NCI-H1417 (cell line): ENCODE results near the gene KAZN.
A peak's percentile ranks its signal among the peaks of the same experiment; 100 is the strongest.

Source experiments
- DNase-seq, 3 experiments: peaks; one replicate each; lab custom pipeline; 2025; lab: John Stamatoyannopoulos, UW

Gene KAZN

DNA sequence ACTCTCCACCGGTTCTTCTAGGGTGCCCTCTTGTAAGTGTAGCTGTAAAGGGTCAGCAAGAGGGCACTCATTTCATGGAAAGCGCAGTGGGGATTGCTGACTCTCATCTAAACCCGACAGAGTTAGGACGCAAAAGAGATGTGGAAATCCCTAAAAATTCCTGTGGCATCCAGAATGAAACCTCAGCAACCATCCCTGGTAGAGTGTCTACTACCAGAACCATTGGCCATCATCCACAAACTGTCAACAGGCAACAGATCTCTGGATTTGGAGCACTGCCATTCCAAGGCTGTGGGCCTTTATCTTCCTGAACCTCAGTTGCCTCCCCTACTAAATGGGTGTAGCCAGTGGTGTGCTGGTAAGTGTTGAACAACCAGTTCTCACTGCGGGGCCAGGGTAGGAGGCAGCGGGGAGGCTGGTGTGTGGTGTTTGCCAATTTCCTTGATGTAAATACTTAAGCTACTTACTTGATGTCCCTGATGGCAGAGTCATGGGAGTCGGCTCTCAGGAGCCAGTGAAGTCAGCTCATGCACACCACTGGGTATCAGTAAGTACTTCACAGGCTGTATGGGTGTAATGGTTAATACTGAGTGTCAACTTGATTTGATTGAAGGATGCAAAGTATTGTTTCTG is 195.8 kb downstream of the KAZN start:
- no peak for DNase-seq

DNA sequence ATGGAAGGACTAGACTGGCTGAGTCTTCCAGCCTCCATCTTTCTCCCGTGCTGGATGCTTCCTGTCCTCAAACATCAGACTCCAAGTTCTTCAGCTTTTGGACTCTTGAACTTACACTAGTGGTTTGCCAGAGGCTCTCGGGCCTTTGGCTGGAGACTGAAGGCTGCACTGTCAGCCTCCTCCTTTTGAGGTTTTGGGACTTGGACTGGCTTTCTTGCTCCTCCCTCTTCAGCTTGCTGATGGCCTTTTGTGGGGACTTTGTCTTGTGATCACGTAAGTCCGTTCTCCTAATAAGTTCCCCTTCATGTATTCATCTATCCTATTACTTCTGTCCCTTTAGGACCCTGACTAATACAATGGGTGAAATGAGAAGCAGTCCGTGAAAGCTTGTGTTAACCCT is 196.4 kb downstream of the KAZN start:
- DNase-seq: no peak

DNA sequence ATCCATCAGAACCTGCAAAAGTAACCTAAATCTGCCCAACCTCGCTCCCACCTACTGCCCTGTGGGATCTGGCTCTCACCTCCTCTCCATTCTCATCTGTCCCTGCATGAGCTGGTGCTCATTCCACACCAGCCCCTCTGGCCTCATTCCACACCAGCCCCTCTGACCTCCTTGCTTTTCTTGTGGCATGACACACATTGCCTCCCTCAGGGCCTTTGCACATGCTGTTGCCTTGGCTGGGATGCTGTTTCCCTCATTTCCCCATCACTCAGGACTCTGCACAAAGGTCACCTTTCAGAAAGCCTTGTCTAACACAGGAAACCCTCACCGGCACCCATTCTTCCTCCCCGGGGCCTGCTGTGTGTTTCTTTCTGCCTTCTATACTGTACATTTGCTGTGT is 197.1 kb downstream of the KAZN start:
- DNase-seq: no peak

DNA sequence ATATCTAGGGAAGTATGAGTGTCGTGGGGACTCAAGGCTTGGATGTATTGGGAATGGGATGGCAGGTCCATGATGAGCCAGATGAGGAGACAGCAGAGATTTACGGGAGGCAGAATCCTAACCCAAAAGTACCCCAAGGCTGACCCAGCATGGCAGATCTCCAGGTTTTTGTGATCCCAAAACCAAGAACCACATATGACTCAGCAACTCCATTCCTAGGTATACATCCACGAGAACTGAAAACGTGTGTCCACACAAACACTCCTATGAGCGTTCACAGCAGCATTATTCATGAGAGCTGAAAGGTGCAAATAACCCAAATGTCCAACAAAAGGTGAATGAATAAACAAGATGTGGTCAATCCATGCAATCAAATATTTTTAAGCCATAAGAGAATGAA is 201.5 kb downstream of the KAZN start:
- no peak for DNase-seq

DNA sequence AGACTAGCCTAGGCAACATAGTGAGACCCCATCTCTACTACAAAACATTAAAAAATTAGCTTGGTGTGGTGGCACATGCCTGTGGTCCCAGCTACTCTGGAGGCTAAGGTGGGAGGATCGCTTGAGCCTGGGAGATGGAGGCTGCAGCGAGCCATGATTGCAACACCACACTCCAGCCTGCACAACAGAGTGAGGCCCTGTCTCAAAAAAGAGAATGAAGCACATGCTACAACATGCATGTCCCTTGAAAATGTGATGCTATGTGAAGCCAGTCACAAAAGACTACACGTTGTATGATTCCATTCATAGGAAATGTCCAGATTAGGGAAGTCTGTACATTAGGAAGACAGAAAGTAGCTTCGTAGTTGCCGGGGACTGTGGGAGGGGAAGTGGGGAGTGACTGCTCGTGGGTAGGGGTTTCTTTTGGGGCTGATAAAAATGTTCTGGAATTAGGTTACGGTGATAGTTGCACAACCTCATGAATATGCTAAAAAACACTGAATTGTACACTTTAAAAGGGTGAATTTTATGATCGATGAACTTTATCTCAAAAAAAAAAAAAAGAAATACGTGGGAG is 202.1 kb downstream of the KAZN start:
- DNase-seq: no peak

DNA sequence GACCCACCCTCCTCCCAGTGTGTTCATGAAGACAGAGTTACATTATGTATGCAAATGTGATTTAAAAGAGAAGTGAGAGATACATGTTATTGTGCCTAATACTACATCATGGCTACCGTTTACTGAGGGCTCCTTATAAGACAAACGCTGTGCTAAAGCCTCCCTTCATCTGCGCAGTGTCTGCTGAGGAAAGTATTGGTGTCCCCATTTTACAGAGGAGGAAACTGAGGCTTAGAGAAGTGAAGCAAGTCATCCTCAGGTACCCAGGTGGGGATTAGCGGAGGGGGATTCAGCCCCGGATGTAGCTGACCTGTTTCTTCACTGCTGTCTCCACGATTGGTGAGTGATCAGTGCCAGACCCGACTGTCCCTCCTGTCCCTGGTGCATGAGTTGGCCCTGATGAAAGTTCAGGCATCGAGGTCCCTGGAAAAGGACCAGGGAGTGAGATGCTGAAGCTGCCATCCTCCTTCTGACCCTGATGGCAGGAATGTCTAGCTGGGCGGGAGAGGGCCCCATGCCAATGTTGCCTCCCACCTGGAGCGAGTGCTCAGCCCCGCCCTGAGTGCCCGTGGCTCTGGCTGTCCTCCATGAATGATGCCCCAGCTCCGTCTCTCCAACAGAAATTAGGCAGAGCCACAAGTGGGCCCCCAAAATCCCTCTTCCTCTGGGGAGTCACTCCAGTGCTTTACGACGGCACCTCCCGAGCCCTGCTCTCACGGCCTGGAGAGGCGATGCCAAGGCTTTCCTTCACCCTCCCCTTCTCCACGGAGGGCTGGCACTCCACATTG is 204.7 kb downstream of the KAZN start:
- DNase-seq: no peak

DNA sequence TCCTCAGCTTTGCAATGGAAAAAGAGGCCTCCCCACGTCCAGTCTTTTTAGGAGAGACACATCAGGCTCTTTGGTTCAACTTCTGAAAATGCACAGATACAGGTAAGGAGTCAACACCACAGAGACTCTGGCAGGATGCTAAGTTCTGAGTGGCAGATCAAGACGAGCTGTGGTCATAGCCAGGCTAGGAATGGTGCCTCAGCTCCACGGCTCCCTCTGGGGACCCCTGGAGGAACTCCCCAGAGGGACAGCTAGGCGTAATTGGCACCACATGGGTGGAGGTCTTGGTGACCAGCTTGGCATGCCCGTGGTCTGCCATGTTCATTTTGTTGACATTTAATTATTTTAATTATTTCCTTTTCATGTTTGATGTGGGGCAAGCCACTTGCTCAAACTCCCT is 206.1 kb downstream of the KAZN start:
- DNase-seq: peak in 2 of 3 experiments; percentile 1 to 26

DNA sequence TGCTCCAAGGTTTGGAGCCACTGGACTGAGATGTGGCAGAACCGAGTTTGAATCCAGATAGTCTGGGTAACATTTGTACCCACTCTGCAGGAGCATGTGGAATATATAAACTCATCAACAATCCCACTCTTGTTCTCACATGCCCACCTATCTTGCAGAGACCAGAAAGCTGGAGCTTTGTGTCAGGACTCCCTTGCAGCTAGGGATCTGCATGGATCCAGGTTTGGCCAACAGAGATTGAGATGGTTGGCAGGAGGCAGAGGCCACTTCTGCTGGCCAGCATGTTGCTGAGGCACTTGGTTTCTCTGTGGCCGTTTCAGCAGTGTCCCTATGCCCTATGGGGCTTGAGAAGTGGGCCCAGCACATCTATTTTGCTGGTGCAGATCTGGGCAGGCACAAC is 208.3 kb downstream of the KAZN start:
- DNase-seq: no peak

DNA sequence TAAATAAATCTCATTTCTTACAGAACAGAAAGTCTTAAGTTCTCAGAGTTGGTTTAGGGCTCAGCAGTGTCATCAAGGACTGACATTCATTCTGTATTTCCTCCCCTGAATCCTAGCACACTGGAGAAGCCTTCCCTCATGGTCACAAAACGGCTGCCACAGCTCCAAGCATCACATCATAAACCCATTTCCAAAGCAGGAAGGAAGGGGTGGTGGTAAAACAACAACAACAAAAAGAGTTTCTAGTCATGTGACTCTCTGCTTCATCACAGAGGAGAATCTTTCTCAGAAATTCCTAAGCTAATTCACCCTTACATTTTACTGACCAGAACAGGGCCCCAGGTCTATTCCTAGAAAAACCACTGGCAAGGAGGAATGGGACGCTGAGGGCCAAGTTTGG is 210.3 kb downstream of the KAZN start:
- no peak for DNase-seq

DNA sequence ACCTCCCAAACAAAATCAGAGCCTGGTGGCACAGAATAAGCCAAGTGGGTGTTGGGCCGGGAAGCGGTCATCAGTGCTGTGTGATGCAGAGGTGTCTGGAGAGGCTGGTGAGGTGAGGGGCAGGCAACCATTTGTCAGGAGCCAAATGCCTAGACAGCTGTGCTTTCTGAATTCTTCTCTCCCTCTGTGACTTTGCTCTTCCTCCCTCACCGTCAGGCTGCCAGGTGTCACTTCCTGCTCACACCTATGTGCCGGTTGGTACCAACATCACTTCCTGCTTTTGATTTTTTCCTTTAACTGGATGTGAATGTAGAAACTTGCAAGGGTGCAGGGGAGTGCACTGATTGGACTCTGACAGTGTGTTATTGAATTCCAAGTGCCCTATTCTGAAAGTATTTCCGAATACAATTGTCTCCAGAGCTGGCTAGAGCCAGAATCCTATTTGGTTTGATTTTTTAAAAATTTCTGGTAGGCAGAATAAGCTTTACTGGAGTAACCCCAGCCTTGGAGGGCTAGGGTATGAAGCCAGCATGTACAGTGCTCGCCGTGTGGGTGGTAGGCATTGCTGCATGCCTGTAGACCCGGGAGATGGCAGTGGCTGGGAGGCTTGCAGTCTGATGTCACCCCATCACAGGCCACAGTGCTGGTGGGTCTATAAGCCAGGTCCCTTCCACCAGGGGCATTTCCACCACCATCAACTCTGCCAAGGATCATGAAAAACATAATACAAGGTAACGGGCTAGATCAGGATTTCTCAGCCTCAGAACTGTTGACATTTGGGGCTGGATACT is 210.9 kb downstream of the KAZN start:
- no peak for DNase-seq

DNA sequence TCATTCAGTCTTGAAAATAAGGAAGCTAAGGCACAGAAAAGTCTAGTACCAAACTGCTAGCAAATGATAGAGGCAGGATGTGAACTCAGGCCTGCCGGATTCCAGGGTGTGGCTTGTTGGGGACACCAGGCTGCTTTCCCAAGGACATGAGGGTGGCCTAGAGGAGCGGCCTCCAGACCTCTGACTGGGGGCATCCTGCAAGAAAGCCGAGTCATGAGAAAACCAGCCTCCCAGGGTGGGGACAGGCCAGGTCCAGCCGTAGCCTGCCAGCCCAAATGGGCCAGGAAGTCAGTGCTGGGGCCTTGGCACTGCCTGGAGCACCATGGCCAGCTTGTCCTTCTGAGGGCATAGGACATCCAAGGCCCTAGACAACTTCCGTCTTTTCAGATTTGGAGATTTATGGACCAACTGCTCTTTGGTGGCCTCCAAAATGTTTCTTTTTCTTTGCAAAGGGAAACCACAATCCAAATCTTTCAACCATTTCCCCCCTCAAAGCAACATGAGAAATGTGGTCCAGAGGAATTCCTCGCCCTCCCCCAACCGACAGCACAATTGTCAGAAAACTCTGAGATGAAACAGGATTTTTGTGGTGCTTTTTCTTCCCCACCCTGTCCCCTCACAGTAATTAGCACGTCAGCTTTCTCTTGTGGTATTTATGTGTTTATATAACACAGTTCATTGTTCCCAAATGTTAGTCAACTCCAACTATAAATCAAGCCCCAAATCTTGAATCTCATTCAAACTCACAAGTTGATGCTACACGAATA is 212.3 kb downstream of the KAZN start:
- no peak for DNase-seq

DNA sequence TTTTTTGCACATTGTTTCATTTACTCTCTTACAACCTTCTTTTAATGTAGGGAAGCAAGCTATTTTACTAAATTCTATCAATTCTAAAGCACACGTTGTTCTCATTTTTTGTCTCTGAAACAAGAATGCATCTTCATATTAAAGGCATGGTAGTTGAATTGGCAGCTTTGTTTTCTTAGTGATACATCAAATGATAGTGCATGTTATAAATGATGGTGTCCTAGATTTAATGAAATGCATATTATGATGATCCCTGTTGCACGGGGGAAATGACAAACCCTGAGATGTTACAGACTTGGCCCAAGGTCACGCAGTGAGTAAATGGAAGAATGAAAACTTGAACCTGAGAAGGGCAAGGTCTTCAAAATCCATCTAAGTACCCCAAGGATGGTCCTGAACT is 213.1 kb downstream of the KAZN start:
- no peak for DNase-seq

DNA sequence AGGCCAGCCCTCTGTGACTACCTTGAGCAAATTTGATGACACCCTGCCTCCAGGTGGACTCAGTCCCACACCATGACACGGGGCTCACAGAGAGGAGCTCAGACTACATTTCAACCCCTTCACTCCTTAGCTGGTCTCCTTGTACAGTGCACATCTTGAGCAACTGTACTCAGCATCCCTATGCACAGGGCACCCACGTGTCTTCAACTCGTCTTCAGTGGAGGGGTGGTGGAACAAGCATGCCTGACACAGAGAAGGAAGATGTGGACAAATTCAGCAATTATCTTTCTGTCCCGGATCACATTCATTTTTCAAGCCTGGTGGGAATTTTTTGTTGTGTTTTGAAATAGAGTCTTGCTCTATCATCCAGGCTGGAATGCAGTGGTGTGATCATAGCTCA is 213.7 kb downstream of the KAZN start:
- DNase-seq: no peak

DNA sequence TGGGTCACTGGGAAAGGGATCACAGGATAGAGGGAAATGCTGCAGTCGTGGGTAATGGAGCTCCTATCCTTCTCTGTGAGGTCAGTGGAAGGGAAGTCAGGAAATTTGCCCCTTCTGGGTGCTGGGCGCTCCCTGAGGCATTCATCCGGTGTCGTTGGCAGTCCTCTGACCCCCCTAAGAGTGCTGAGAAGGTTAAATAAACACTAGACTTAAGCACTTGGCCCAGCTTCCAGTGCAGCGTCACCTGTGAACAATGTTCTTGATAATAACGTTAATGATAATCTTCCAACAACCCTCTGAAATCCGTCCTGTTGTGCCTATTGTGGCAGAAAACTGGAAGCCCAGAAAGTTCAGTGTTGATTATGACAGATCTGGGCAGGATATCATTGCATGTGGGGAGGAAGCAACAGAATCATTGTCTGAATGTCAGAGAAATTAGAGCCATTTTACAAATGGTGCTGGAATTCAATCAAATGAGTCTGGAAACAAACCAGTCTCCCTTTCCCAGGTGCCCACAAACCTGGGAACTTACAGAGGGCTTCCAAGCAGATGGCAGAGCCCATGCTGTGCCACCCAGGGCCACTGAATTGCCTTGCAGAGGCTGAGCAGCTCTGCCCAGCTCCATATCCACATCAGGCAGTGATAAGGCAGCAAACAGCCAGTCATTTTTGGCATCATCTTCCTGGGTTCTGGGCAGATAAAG is 216.8 kb downstream of the KAZN start:
- peak in 2 of 3 experiments; percentile 32 to 71 for DNase-seq

DNA sequence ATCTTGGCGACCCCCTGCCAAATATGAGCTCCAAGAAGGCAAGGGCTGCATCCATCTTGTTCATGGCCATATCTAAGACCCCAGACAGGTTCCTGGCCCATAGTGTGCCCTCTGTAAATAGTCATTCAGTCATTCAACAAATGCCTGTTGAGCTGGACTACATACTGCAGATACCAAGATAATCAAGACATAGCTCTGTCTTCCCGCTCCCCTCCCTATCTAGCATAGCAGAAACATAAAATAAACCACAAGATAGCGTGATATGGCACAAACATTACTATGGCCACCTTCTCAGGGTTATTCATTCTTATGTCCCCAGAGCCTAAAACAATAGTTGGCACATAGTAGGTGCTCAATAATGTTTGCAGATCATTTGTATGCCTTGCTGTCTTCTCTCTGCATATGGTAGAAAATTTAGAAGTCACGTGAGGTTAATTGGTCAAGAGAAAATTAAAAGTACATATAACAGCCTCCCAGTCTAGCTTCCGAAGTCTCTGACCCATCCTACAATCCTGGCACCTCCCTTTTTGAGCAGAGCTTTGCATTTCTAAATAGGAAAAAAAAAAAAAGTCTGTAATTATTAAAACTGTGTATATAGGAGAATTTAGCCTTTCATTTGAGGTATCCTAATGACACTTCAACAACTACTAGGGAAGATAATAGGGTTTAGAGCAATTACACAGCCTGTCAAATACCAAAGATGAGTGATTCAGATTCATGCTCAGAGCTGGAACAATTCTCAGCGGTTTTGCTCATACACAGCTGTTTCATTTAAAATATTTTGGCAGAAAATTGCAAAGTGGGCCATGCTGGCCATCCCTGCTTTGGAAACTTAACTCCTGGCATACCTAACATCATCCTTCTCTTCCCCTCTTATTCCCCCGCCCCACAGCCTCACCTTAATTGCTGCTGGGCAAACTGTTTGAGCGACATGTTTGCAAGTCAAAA is 219.0 kb downstream of the KAZN start:
- no peak for DNase-seq

DNA sequence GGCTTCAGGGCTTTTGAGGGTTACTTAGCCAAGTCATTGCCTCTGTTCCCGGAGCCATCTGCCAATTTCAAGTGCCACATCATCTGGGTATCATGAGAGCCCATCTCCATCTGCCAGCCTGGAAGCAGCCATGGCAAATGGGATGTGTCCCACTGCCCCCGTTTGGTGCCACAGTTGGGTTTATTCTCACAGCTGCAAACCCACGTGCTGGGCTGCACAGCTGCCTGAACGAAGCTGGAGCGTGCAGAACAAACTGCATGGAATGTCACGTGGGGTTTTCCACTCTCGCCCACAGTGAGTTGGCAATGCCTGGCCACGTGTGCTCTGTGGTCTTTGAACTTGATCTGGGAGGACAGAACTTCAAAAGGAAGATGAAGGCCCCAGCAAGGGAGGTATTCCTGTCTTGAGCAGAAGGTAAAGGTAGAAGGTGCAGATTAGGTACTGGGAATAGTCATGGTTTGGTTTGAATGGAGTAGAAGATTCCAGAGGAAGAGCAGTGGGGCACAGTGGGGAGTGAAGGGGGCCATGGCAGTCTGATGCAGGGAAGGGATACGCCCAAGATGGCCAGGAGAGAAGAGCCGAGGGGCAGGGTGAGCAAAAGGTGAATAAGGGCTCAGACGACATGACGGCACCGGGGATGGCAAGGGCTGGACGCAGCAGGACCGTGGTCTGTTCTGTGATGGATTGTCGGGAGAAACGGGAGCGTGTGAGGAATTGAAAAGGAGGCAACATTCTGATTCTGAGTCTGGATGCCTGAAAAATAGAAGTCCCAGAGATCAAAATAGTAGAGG is 222.0 kb downstream of the KAZN start:
- DNase-seq: no peak

DNA sequence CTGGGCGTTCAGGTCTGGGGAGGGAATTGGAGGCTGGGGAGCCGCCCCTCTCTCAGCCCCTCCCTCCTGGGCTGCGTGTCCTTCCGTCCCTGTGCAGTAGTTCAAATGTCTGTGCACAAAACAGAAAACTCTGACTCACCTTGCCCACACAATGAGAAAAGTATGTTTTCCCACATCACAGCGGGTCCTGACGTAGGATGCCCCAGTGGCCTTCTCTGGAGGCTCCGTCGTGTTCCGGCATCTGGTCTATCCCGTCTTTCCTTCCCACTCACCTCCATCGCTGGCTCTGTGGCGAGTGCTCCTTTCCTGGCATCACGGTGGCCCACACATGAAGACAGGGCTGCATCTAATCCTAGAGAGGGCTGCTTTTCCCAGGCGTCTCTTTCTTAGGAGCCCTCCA is 224.0 kb downstream of the KAZN start:
- DNase-seq: no peak

DNA sequence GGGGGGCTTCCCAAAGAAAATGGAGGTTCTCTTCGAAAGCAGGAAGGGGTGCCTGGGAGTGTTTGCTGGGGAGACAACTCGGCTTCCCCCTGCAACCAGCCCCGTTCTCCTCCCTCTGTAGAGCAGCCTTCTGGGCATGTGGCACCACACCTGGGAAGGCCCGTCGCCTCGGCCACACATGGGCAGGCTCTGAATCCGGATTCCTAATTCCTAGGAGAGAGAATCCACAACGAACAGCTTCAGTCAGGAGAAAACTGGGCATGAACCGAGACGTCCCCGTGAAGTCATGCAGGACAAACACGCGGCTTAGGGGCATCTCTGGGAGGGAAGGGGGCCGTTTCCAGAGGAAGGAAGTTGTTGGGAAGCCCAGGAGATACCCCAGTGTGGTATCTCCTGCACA is 224.5 kb downstream of the KAZN start:
- DNase-seq: no peak

DNA sequence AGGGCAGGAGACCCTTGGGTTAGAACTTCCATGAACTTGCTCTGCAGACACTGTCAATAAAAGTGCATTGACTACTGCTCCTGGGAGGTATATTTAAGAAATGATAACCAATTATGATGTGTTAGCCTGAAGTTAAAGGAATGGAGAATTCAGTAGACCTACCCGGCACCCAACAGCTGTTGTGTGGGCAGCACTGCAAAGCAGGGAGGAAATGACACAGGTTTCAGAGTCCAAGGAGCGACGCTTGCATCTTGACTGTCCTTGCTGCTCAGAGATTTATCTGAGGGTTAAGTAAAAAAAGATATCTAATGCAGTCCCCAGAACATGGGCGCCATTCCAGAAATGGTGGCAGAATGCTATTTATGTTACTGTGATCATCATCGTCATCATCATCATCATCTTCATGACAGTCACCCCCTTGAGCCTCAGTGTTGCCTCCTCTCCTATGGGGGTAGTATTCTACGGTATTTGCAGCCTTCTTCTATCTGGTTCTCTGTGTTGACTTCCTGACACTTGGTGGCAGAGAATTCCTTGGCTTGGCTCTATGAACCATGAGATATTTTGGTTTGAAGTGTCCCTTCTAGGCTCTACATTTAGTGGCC is 225.9 kb downstream of the KAZN start:
- DNase-seq: no peak
